Thymus (tissue), 11 donors: ENCODE results near the gene UST. TPM values are rescaled to one million over a fixed set of nuclear protein-coding genes. Genes with fewer than 3 reads are reported as not detected.
A peak's percentile ranks its signal among the peaks of the same experiment; 100 is the strongest.

ENCODE experiments used
- DNase-seq, 9 donors: peaks; one replicate each; pipeline ENCODE4 v3.0.0-alpha.2; 2013; ENCODE audit warnings: low spot score in 9 of 9, low read depth in 6 of 9, missing footprints in 1 of 9
- H3K27ac ChIP-seq, 2 donors: one replicate each; pipeline ENCODE4 v1.5.1; 2013; ENCODE audit warnings: control low read depth in 1 of 2, low read depth in 1 of 2, low read length in 1 of 2, mild to moderate bottlenecking in 1 of 2, moderate library complexity in 1 of 2
- H3K27me3 ChIP-seq, 2 donors: one replicate each; pipeline ENCODE4 v1.5.1; 2013; ENCODE audit warnings: low read length in 1 of 2; ENCODE audit not compliant: control insufficient read depth in 2 of 2, insufficient read depth in 1 of 2
- H3K36me3 ChIP-seq, 2 donors: one replicate each; pipeline ENCODE4 v1.5.1; 2013; ENCODE audit warnings: low read length in 1 of 2, mild to moderate bottlenecking in 1 of 2, moderate library complexity in 1 of 2; ENCODE audit not compliant: control insufficient read depth in 2 of 2, insufficient read depth in 2 of 2
- H3K4me1 ChIP-seq, 2 donors: one replicate each; pipeline ENCODE4 v1.5.1; 2013; ENCODE audit warnings: low read length in 2 of 2; ENCODE audit not compliant: control insufficient read depth in 2 of 2, insufficient read depth in 2 of 2
- H3K4me3 ChIP-seq, 2 donors: one replicate each; pipeline ENCODE4 v1.5.1; 2013; ENCODE audit warnings: low read length in 2 of 2, control low read depth in 1 of 2, mild to moderate bottlenecking in 1 of 2
- H3K9me3 ChIP-seq, 2 donors: one replicate each; pipeline ENCODE4 v1.5.1; 2013; ENCODE audit warnings: low read length in 1 of 2, mild to moderate bottlenecking in 1 of 2; ENCODE audit not compliant: control insufficient read depth in 2 of 2, insufficient read depth in 1 of 2
- WGBS: extraction: QIAGEN DNeasy Blood & Tissue Kit; methylation state at CpG from one replicate; pipeline ENCODE4 v1.1.7; 2013; 5-methylcytosine and 5-hydroxymethylcytosine counted together
- polyA plus RNA-seq: library from polyadenylated mRNA; stranded (reverse); fragments of 200-250 nt; gene quantifications from one replicate; pipeline ENCODE4 v1.2.3, GENCODE V29; 2013
- total RNA-seq: library from RNA; stranded (reverse); fragments of 120-200 nt; gene quantifications from one replicate; pipeline ENCODE4 v1.2.4, GENCODE V29; 2013
- donor health status: healthy.

Gene UST
- total and polyA plus RNA-seq, 2 donors: 6.3 to 8.0 TPM

DNA sequence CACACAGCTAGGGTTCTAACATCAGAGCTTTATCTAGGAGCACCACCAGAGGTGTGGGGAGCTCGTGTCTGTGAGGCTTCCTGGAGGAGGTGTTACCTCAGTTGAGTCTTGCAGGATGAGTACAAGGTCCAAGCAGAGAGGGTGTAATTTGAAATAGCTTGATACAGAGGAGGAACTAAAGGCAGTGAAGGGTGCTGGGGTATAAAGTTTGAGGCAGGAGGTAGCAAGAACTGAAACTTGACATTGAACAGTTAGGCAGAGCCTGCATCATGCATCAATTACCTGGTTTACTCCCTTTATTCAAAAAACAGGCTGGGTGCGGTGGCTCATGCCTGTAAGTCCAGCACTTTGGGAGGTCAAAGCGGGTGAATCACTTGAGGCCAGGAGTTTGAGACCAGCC lies 241.2 kb downstream of the UST start:
- WGBS: 92% methylated on average over 3 of the region's 3 CpGs
- Histone ChIP-seq H3K27me3 (no peaks in the 10 kb centered on the region), H3K27ac (no peak overlapping the region), H3K9me3 (no peaks in the 10 kb centered on the region), H3K36me3 (no peaks in the 10 kb centered on the region), H3K4me3 (no peak overlapping the region), H3K4me1 (no peaks in the 10 kb centered on the region)
- DNase-seq: no peak

DNA sequence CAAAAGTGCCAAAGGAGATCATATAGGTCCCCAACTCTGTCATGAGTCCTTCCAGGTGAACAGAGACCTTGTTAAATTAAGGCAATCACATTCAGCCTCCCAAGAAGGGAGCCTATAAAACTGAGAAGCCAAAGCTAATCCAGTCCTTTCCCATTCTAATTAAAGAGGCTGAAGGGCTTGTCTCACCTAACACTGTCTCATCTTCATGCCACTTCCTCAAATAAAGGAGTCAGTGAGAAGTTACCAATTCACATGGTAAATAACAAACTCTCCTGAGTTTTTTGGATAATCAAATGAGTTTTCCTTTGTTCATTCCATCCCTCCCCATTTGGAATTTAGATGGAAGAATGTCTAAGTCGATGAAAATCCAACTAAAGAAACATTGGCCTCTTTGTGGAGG lies 242.8 kb downstream of the UST start:
- H3K9me3 ChIP-seq: peaks cover 0 to 5% of the 10 kb centered on the region in 2 donors
- H3K27ac ChIP-seq: no peak overlapping the region
- no peaks in the 10 kb centered on the region for H3K36me3 ChIP-seq
- no peak overlapping the region for H3K4me3 ChIP-seq
- no peaks in the 10 kb centered on the region for H3K27me3 ChIP-seq
- H3K4me1 ChIP-seq: no peaks in the 10 kb centered on the region
- DNase-seq: no peak
- 88% methylated on average over 1 of the region's 1 CpG for WGBS

DNA sequence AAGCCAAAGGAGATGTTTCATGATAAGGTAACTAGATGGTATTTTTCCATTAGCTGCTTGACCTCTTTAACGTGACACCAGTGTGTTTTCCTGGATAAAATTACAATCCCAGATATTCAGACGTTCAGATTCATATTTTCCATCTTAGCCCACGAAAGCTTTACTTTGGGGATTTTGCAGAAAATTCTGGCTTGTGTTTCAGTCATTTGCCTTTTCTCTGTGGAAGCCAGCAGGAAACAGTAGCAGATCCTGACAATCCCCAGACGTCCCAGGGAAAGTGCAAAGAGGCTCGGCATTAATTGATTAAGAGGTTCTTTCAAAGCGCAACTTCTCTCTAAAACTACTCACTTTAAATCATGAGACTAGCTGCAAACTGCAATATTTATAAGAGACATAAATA lies 243.6 kb downstream of the UST start:
- no peaks in the 10 kb centered on the region for H3K36me3 ChIP-seq
- no peak overlapping the region for H3K4me3 ChIP-seq
- WGBS: 95% methylated on average over 6 of the region's 6 CpGs
- peaks cover 0 to 5% of the 10 kb centered on the region in 2 donors for H3K9me3 ChIP-seq
- H3K27ac ChIP-seq: no peak overlapping the region
- no peaks in the 10 kb centered on the region for H3K4me1 ChIP-seq
- no peaks in the 10 kb centered on the region for H3K27me3 ChIP-seq
- DNase-seq: no peak

DNA sequence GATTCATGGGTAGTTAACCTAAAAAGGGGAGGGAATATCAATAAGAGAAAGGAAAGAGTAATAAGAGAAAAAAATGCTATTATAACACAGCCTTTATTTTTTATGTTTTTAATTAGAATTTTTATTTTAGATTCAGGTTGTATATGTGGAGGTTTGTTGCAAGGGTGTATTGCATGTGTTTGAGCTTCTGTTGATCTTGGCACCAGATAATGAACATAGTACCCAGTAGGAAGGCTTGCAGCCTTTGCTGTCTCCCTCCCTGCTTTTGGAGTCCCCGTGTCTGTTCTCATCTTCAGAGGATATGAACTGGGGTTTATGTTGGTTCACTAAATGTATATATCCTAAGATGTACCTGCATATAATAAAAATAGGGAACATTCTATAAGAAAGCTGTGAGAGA lies 250.0 kb downstream of the UST start:
- H3K9me3 ChIP-seq: peaks cover 0 to 18% of the 10 kb centered on the region in 2 donors
- no peak overlapping the region for H3K27ac ChIP-seq
- H3K36me3 ChIP-seq: no peaks in the 10 kb centered on the region
- no peaks in the 10 kb centered on the region for H3K27me3 ChIP-seq
- DNase-seq: no peak
- H3K4me3 ChIP-seq: no peak overlapping the region
- WGBS: 74% methylated on average over 1 of the region's 1 CpG
- H3K4me1 ChIP-seq: peaks cover 0 to 4% of the 10 kb centered on the region in 2 donors

DNA sequence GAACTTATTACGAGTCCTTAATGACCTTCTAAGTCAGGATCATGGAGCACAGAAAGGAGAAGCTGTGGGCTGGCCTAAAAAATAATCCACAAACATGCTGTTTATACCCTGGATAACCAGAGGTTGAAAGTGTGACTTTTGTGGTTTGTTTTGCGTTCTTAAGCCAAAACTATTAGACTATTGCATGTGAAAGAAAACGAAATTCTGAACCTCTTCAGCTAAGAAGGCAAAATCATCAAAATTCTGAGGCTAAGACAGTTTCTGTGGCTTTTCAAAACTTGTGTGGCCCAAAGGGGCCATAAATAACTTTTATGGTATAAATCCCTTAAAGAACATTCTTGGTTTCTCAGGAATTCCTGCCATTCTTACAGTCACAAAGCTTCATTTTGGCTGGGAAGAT lies 251.0 kb downstream of the UST start:
- H3K27ac ChIP-seq: no peak overlapping the region
- H3K4me3 ChIP-seq: no peak overlapping the region
- no peaks in the 10 kb centered on the region for H3K27me3 ChIP-seq
- H3K9me3 ChIP-seq: peaks cover 0 to 22% of the 10 kb centered on the region in 2 donors
- 56% methylated on average over 3 of the region's 3 CpGs for WGBS
- DNase-seq: no peak
- peaks cover 0 to 4% of the 10 kb centered on the region in 2 donors for H3K4me1 ChIP-seq
- no peaks in the 10 kb centered on the region for H3K36me3 ChIP-seq

DNA sequence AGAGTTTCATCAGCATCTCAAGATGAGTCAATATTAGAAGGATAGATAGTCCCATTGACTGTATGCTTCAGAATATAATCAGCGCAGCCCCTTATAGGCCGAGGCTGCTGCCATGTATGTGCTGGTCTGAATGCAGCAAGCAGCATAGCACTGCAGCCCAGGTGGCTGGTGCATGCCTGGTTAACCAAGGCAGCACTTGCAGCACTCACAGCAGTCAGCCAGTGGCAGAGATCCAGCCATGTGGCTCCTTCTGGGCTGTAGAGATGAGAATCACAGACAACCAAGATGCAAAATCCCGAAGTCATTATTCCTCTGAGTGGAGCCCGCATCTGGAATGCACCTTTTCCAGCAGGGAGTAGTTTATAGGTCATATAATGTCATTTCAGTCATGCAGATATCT lies 251.9 kb downstream of the UST start:
- DNase-seq: no peak
- no peaks in the 10 kb centered on the region for H3K27me3 ChIP-seq
- peaks cover 0 to 4% of the 10 kb centered on the region in 2 donors for H3K4me1 ChIP-seq
- WGBS: 96% methylated on average over 4 of the region's 4 CpGs
- no peaks in the 10 kb centered on the region for H3K36me3 ChIP-seq
- H3K9me3 ChIP-seq: peaks cover 0 to 18% of the 10 kb centered on the region in 2 donors
- no peak overlapping the region for H3K27ac ChIP-seq
- H3K4me3 ChIP-seq: no peak overlapping the region

DNA sequence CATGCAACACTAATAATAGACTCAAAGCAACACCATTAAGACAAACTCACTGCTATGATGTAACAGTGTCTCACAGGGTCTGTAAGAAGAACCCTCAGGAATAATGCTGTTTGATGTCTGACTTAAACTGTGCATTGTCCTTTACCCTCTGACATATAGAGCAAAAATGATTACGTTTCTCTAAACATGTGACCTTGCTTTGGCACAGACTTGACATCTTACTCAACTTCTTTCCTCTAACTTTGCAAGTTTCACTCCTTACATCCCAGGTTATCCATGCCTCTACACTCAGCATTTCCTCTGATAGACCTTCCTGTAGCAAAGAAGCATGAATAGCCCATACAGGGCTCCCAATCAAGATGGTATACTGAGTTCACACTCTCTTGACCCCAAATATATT lies 252.7 kb downstream of the UST start:
- H3K36me3 ChIP-seq: no peaks in the 10 kb centered on the region
- H3K27me3 ChIP-seq: no peaks in the 10 kb centered on the region
- DNase-seq: no peak
- H3K27ac ChIP-seq: no peak overlapping the region
- H3K4me3 ChIP-seq: no peak overlapping the region
- peaks cover 0 to 17% of the 10 kb centered on the region in 2 donors for H3K9me3 ChIP-seq
- peaks cover 0 to 4% of the 10 kb centered on the region in 2 donors for H3K4me1 ChIP-seq
- WGBS: 93% methylated on average over 1 of the region's 1 CpG

DNA sequence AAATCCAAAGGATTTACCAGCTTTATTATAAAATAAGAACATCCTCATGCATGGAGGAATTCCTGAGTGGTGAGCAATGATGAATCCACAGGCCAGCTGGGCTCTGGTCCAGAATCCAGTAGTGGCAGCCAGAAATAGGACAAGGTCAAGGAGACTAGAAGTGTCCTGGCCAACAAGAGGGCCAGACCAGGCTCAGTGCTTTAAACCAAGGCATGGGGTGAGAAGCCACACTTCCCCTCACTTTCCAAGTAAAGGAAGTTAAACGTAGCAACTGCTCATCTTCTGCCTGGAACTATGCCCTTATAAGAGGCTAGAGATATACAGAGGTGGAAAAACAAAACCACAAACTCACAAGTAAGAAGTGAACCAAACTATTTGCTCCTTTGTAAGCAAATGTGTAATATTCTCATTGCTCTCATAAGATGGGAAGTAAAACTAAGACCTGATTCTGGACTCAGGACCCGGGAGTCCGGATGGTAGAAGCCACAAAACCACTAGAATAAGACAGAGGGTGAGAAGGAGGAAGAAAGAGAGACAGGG lies 253.2 kb downstream of the UST start:
- Histone ChIP-seq H3K36me3 (no peaks in the 10 kb centered on the region), H3K27ac (no peak overlapping the region), H3K27me3 (no peaks in the 10 kb centered on the region), H3K4me3 (no peak overlapping the region), H3K9me3 (peaks cover 0 to 17% of the 10 kb centered on the region in 2 donors), H3K4me1 (peaks cover 0 to 4% of the 10 kb centered on the region in 2 donors)
- peak in 1 of 9 donors; percentile 14 for DNase-seq
- 11% methylated on average over 3 of the region's 3 CpGs for WGBS

DNA sequence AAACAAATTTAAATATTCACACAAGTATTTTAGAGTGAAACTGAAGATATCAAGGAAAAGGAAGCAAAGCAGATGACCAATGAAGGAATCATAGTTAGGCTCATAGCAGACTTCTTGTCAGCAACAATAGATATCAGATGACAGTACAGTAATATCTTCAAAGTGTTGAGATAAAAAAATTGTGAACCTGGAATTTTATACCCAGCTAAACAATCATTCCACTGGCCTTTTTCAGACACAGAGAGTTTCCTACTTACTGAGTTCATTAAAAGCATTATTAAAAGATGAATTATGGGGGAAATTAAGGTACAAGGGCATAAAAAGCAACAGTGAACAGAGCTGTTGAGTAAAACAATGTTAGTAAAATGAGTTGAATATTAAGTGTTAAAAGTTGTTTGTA lies 254.6 kb downstream of the UST start:
- Histone ChIP-seq H3K36me3 (no peaks in the 10 kb centered on the region), H3K27ac (no peak overlapping the region), H3K4me1 (peaks cover 0 to 4% of the 10 kb centered on the region in 2 donors), H3K4me3 (no peak overlapping the region), H3K9me3 (peaks cover 0 to 17% of the 10 kb centered on the region in 2 donors), H3K27me3 (no peaks in the 10 kb centered on the region)
- DNase-seq: no peak

DNA sequence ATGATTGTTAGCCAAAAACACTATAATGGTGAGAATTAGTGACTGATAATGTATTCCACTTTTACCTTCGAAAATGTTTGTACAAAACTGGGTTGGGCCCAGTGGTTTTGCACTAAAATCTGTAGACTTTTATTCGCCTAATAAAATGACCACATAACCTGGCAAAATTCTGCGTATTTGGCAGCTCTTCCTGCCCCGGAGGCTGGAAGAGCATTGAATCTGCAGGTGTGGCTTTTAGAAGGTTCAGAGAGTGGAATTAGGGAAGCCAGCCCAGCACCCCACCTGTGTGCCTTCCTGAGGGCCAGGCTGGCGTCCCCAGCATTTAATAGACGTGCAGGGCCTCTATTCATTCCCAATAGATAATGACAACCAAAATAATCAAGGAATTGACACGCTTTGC lies 256.7 kb downstream of the UST start:
- H3K4me3 ChIP-seq: no peak overlapping the region
- H3K4me1 ChIP-seq: peaks cover 0 to 4% of the 10 kb centered on the region in 2 donors
- H3K9me3 ChIP-seq: peaks cover 0 to 16% of the 10 kb centered on the region in 2 donors
- no peak overlapping the region for H3K27ac ChIP-seq
- no peaks in the 10 kb centered on the region for H3K27me3 ChIP-seq
- H3K36me3 ChIP-seq: no peaks in the 10 kb centered on the region
- 96% methylated on average over 7 of the region's 7 CpGs for WGBS
- DNase-seq: no peak
